HG03469 (cell line): ENCODE results near the gene NBEA.

Source experiments
- ATAC-seq: cut with Tn5 transposase; IDR thresholded peaks from one replicate; pipeline ENCODE4 v1.9.1; 2021; ENCODE audit warnings: mild to moderate bottlenecking, moderate library complexity, moderate number of reproducible peaks; ENCODE audit not compliant: unreplicated experiment

The NBEA gene

GRCh38 chr13:35496761-35497386 lies 554.8 kb downstream of the NBEA start:
- ATAC-seq: no peak

- no peak for ATAC-seq
These were observed 556.2 kb downstream of the NBEA start for GRCh38 chr13:35498231-35498630.

GRCh38 chr13:35499196-35499662 lies 557.2 kb downstream of the NBEA start:
- ATAC-seq: no peak

- no peak for ATAC-seq
These were observed 557.6 kb downstream of the NBEA start for GRCh38 chr13:35499676-35500075.

- no peak for ATAC-seq
These were observed 558.1 kb downstream of the NBEA start for GRCh38 chr13:35500144-35500543.

- no peak for ATAC-seq
These were observed 559.7 kb downstream of the NBEA start for GRCh38 chr13:35501661-35502235.

GRCh38 chr13:35502456-35502855 lies 560.4 kb downstream of the NBEA start:
- no peak for ATAC-seq

GRCh38 chr13:35512271-35512920 lies 570.3 kb downstream of the NBEA start:
- ATAC-seq: no peak

GRCh38 chr13:35514061-35514477 lies 572.0 kb downstream of the NBEA start:
- no peak for ATAC-seq

GRCh38 chr13:35514801-35515502 lies 572.9 kb downstream of the NBEA start:
- no peak for ATAC-seq

GRCh38 chr13:35518337-35518946 lies 576.4 kb downstream of the NBEA start:
- no peak for ATAC-seq

- ATAC-seq: no peak
These were observed 582.1 kb downstream of the NBEA start for GRCh38 chr13:35524171-35524570.

GRCh38 chr13:35526577-35526976 lies 584.5 kb downstream of the NBEA start:
- no peak for ATAC-seq

- ATAC-seq: no peak
These were observed 585.4 kb downstream of the NBEA start for GRCh38 chr13:35527451-35527850.

GRCh38 chr13:35530147-35530546 lies 588.1 kb downstream of the NBEA start:
- ATAC-seq: no peak

- no peak for ATAC-seq
These were observed 588.5 kb downstream of the NBEA start for GRCh38 chr13:35530581-35530980.

- no peak for ATAC-seq
These were observed 589.5 kb downstream of the NBEA start for GRCh38 chr13:35531526-35531925.

GRCh38 chr13:35534343-35534742 lies 592.3 kb downstream of the NBEA start:
- ATAC-seq: no peak

GRCh38 chr13:35548790-35549189 lies 606.7 kb downstream of the NBEA start:
- no peak for ATAC-seq

GRCh38 chr13:35549481-35549880 lies 607.4 kb downstream of the NBEA start:
- peak; percentile 64 for ATAC-seq

- ATAC-seq: no peak
These were observed 610.2 kb downstream of the NBEA start for GRCh38 chr13:35552172-35552844.
